HG02840 (cell line): Measurements from ENCODE around the gene GMPPB.
"Not testable (repeated sequence)": the region's sequence is repeated elsewhere in the genome, so short reads cannot be mapped to it uniquely, and the experiment has no call there.

ENCODE experiments used
- ATAC-seq: cut with Tn5 transposase; IDR thresholded peaks from one replicate; pipeline ENCODE4 v1.9.1; 2021; ENCODE audit warnings: mild to moderate bottlenecking, moderate library complexity, moderate number of reproducible peaks; ENCODE audit not compliant: unreplicated experiment, low FRiP score

Gene GMPPB

DNA sequence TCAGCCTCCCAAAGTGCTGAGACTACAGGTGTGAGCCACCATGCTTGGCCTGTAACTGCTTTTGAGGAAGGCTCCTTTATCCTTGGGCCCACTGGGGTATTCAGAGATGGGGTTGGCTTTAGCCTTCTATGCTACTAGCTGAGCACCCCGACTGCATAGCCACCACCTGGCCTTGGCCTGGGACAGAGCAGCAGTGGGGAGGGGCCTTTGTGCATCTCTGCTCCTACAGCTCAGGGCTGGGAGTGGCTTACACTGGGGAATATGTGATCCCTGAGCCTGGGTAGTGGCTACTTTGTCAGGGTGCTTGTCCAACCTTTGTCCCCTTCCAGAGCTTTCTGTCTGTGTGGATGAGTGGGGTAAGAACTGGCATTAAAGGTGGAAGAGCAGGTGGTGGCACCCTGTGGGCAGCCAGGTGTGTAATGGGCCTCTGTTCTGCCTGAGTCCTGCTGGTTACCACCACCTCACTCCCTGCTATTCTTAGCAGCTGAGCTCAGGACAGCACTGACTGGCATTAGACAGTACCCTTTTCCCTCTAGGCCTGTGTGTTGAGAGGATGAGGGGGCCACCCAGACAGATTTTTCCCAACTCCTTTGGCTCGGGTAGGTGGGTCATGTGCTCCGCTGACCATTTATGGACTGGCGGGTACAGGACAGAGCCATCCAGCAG is 28.3 kb downstream of the GMPPB start:
- ATAC-seq, result not testable (repeated sequence)

GRCh38 chr3:49694409-49695070 is 29.2 kb downstream of the GMPPB start:
- ATAC-seq, result not testable (repeated sequence)

GRCh38 chr3:49691481-49691880 is 32.3 kb downstream of the GMPPB start:
- ATAC-seq, result not testable (repeated sequence)

DNA sequence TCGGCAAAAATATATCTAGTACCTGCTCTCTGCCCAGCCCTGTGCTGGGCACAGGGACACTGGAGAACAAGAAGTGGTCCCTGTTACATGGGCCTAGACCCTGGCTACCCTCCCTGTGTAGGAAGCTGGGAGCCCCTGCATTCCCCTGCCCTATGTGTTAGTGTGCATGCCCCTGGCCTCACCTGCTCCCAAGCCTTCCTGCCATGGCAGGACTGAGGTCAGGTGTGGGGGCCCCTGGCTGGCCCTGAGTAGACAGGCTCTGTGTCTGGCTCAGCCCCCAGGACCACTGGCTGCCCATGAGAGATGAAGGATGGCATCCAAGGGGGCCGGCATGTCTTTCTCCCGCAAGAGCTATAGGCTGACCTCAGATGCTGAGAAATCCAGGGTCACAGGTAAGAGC is 32.9 kb downstream of the GMPPB start:
- not testable (repeated sequence) for ATAC-seq

DNA sequence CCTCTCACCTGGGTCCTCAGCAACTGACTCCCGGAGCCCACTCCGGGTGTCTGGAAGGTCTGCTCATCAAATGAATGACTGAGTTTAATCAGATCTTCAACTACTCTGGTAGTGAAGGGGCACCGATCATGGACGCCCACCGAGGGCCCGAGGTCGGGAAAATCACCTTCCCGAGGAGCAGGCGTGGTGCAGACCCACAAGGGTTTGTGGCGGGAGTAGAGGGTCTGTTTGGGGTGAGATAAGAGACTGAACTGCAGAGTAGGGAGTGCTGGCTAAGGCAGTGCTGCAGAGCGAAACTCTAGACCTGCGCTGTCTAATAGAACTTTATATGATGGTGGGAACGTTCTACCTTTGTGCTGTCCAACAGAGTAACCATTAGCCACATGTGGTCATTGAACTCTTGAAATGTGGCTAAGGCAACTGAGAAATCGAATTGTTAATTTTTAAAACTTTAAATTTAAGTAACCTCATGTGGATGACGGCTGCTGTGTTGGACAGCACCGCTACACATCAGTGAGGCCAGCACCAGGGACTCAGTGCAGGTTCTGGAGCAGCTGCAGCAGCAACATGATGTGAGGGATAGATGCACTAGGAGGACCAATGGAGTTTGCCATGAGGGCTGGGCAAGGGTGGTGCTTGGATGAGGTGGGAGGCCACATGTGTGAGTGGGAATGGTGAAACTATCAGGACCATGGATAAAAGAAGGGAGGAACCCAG is 33.7 kb downstream of the GMPPB start:
- ATAC-seq, result not testable (repeated sequence)

DNA sequence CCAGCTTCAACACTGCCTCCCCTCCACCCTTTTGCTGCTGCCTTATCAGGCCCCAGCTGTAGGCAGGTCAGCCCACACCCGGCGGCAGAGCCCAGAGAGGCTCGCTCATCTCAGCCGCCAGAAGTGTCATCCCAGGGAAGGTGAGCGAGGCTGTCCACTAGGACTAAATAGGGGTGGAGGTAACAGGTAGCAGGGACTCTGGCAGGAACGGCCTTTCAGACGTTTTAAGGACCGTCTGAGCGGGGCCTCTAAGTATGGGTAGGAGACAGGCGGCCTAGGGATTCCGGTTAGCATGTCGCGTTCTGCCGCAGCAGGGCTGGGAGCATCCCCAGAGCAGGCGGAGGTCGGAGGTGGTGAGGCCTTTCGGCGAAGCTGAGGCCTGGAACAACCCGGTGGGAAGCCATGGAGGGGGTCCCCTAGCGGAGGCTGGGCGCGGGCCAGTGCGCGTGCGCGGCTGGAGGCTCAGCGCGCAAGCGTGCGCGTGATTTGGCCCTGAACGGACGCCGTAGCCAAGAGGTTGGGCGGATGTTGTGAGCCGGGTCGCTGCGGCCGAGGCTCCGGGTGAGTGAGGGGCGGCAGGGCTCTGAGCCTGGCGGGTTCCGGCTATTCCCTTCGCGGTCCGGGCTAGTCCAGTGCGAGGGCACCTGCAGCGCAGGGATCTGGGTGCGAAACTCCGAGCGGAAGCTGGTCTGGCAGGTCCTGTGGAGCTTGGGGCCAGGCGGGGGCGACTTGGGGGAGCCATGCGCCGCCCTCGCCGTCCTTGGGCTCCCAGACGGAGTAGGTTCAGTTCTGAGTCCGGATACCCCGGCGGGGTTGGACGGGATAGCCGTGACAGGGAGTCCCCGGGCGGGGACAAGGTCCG is 34.5 kb downstream of the GMPPB start, which contains the start of the genes MST1 and RNF123:
TSS of gene MST1 (minus strand) at position 429 of the 862 bp plus-strand sequence. CDS start 783 bp downstream, outside the sequence.
TSS of gene RNF123 (plus strand) at position 512 of the 862 bp plus-strand sequence. CDS start 1,609 bp downstream, outside the sequence.
- peak; percentile 77 for ATAC-seq

DNA sequence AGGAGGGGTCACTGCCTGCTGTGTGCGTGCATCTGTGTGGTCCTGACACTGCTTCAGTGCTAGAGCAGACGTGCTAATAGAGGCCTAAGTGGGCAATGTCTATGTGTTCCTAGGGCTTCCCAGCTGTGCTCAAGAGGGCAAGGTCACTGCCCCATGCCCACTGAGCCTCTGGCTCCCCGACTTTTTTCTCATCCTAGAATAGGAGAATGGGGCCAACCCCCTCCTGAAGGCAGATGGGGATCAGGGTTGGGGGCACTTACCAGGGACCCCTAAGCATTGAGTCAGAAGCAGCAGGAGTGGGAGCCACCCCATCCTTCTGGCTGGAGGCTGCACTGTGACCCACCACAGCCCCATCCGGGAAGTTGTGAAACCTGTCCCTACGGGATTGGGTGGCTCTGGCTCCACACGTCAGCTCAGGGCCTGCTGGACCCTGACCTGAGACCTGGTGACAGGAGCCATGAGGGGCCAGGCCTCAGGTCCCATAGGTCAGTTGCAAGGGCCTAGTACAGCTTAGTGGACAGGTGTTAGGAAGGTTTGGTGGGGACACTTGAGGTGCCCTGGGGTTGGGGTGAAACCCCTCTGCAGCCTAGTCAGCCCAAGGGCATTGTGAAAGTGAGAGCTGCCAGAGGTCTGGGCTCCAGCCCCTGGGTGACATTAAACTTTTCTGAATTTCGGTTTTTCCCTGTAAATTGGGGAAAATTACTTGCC is 35.3 kb downstream of the GMPPB start:
- peak; percentile 19 for ATAC-seq

DNA sequence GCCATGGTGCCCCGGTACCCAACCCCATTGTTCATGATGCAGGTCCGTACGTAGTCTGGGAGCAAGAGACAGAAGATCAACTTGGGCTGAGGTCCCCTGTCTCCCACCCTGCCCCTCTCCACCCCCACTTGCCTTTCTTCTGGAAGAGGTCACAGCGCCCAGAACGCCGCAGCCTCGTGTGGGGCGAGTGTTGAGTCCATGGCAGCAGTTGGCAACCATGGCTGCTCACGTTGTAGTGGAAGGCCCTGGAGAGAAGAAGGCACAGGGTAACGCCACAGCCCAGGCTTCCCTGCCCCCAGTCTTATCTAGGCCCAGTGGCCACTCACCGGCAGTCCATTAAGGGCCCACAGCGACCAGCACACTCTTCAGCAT is 36.3 kb downstream of the GMPPB start:
- ATAC-seq, result not testable (repeated sequence)

GRCh38 chr3:49686769-49687423 is 36.9 kb downstream of the GMPPB start:
- not testable (repeated sequence) for ATAC-seq

- ATAC-seq, result not testable (repeated sequence)
Measured at GRCh38 chr3:49686346-49686745, 37.4 kb downstream of the GMPPB start.

GRCh38 chr3:49685846-49686245 is 37.9 kb downstream of the GMPPB start:
- not testable (repeated sequence) for ATAC-seq

GRCh38 chr3:49685103-49685502 is 38.6 kb downstream of the GMPPB start:
- ATAC-seq, result not testable (repeated sequence)

GRCh38 chr3:49684453-49684852 is 39.3 kb downstream of the GMPPB start:
- ATAC-seq, result not testable (repeated sequence)

- ATAC-seq, result no peak
Measured at GRCh38 chr3:49683162-49683561, 40.6 kb downstream of the GMPPB start.

DNA sequence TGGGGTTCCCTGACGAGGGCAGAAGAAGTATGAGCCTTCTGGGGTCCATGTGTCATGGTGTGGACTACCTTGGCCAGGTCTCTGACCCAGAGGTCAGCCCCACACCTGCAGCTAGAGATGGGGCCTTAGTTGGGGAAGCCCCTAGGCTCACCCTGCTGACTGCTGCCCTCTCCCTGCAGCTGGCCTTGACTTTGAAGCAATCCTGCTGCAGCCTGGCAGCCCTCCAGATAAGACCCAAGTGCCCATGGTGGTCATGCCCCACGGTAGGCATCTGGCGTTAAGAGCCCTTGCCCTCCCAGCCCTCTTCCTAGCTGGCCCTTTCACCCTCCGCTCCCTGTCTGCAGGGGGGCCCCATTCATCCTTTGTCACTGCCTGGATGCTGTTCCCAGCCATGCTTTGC is 42.2 kb downstream of the GMPPB start:
- ATAC-seq, result no peak

- ATAC-seq, result no peak
Measured at GRCh38 chr3:49681232-49681522, 42.6 kb downstream of the GMPPB start.

- ATAC-seq, result no peak
Measured at GRCh38 chr3:49680493-49681231, 43.1 kb downstream of the GMPPB start.

DNA sequence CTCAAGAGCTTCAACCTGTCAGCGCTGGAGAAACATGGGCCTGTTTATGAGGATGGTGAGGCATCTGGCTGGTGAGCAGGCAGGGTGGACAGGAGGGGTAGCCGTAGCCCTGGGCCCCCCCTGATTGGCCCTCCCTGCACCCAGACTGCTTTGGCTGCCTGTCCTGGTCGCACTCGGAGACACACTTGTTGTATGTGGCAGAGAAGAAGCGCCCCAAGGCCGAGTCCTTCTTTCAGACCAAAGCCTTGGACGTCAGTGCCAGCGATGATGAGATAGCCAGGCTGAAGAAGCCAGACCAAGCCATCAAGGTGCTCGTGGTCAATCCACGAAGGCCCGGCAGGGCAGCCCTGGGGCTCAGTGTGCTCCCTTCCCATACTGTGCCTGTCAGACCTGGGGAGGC is 47.8 kb downstream of the GMPPB start:
- ATAC-seq, result no peak
